ENCODE measurements around the gene CCT8. TPM values are rescaled to one million over a fixed set of nuclear protein-coding genes. Genes with fewer than 3 reads are reported as not detected.

CCT8 gene
- total and polyA plus RNA-seq, 2 of the 4 experiments (the other 2 are of a cell fraction), result 172 to 192 TPM

DNA sequence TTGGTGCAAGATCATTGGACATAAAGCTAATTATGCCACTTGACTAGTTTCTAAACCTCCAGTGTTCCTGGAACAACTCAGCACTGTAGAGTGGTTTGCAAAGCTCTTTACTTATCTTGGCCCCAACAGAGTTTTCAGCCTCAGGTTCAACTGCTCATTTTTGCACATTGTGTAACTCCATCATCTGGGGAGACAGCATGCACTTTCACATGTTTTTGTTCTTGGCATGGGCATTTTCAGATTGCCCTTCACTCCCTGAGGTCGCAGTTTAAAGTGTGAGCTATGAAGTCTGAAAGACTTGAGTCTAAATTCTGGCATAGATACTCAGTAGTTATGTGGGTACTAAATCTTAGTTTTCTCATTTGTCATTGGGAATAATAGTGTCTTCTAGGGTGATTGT is 43.9 kb downstream of the CCT8 start:
- intact Hi-C loops (cut with micrococcal nuclease) (loop anchor here (10.0 kb wide), 1 partner anchor 65 kb away; no protein-coding TSS in a partner anchor), in situ Hi-C loops (cut with MboI; ENCODE audit: low sequenced_read_pairs) (no loop called here), dilution Hi-C loops (cut with HindIII; ENCODE audit: low sequenced_read_pairs, unreplicated experiment) (no loop called here)
- ChIA-PET CTCF (no interaction called here), POLR2A (ENCODE audit: unreplicated experiment) (no interaction called here)
- Histone ChIP-seq H2BK120ac (ENCODE audit: low read depth, low read length) (no peak overlapping the region), H3K4me1 (ENCODE audit: control insufficient read depth, insufficient read depth, low read length) (no peaks in the 10 kb centered on the region), H4K8ac (ENCODE audit: low read depth in 2 of 2, low read length in 2 of 2) (no peak overlapping the region), H2BK15ac (ENCODE audit: low read depth, low read length) (no peak overlapping the region), H3K4me2 (ENCODE audit: low read depth, low read length) (no peak overlapping the region), H3K14ac (replicated peaks; ENCODE audit: low read depth, low read length) (no peak overlapping the region), H3K4ac (ENCODE audit: low read depth, low read length) (no peak overlapping the region), H3K79me1 (ENCODE audit: low read depth in 1 of 2, low read length in 2 of 2) (peaks cover 23 to 40% of the 10 kb centered on the region in 2 experiments), H2AK5ac (ENCODE audit: low read depth, low read length) (no peak overlapping the region), H3K18ac (ENCODE audit: low read depth, low read length) (no peak overlapping the region), H3K9ac (ENCODE audit: low read depth, low read length) (no peak overlapping the region), H3K36me3 (ENCODE audit: control insufficient read depth, insufficient read depth, low read length) (peaks cover 21% of the 10 kb centered on the region), H2BK20ac (ENCODE audit: low read depth, low read length) (no peak overlapping the region), H3K56ac (ENCODE audit: extremely low read depth, insufficient read depth, low read length) (no peak overlapping the region), H4K20me1 (ENCODE audit: insufficient read depth, low read length) (no peaks in the 10 kb centered on the region), H4K91ac (ENCODE audit: insufficient read depth, low read depth, low read length) (no peak overlapping the region), H3K27ac (ENCODE audit: insufficient read depth, low read length) (no peak overlapping the region), H3K9me3 (ENCODE audit: control insufficient read depth, insufficient read depth, low read length) (no peaks in the 10 kb centered on the region), H2AK9ac (replicated peaks; ENCODE audit: low read depth, low read length, poor library complexity) (no peak overlapping the region), H3K9me1 (ENCODE audit: insufficient read depth, low read length) (peaks cover 4% of the 10 kb centered on the region; the same call in 1 of the 2 replicates), H3K4me3 (ENCODE audit: insufficient read depth, low read depth, low read length) (no peak overlapping the region), H3K27me3 (ENCODE audit: control insufficient read depth, insufficient read depth, low read length) (no peaks in the 10 kb centered on the region), H2AFZ (replicated peaks; ENCODE audit: low read length, poor library complexity) (no peak overlapping the region), H4K5ac (ENCODE audit: low read depth, low read length) (no peak overlapping the region), H3K23ac (ENCODE audit: low read depth, low read length) (no peak overlapping the region), H2BK5ac (ENCODE audit: low read depth, low read length, poor library complexity, severe bottlenecking) (no peak overlapping the region)
- DNase-seq (no peak), ATAC-seq (ENCODE audit: low read depth) (no peak)
- no CpG with 5 or more reads among the region's 1 CpG for WGBS, 2 experiments (ENCODE audit: extremely low coverage in 2 of 2, insufficient read length in 1 of 2)
- BruUV-seq (replicated peaks), result no TSS peak
- no peak for TF ChIP-seq MAFK (IDR thresholded peaks at IDR 0.05; ENCODE audit: low read depth, low read length)
- no peak for TF ChIP-seq RAD21 (IDR thresholded peaks at IDR 0.05; ENCODE audit: low read length)
- no peak for TF ChIP-seq SMC3 (IDR thresholded peaks at IDR 0.05; ENCODE audit: low read depth, low read length)
- TF ChIP-seq RFX5 (IDR thresholded peaks at IDR 0.05; ENCODE audit: low read depth, low read length), result no peak
- no peak for TF ChIP-seq FOS (IDR thresholded peaks at IDR 0.05; ENCODE audit: low read depth, low read length)
- TF ChIP-seq CHD1 (IDR thresholded peaks at IDR 0.05; ENCODE audit: low read depth, low read length), result no peak
- TF ChIP-seq RCOR1 (IDR thresholded peaks at IDR 0.05; ENCODE audit: insufficient replicate concordance, low read length), result no peak

Measured in IMR-90 (cell line).